Right lobe of liver (tissue), 6 donors: ENCODE measurements around the gene SYPL1. TPM values are rescaled to one million over a fixed set of nuclear protein-coding genes. Genes with fewer than 3 reads are reported as not detected.

Source experiments
- ATAC-seq, 4 donors: fragments of 200-7000 bp; cut with Tn5 transposase; one replicate each; pipeline ENCODE4 v1.9.1; 2020; ENCODE audit warnings: mild to moderate bottlenecking in 4 of 4, moderate library complexity in 4 of 4
- DNase-seq, 3 donors: peaks; one replicate each; pipeline ENCODE4 v3.0.0-alpha.2; 2020
- H3K27ac ChIP-seq, 3 donors: fragments of 200-600 bp; one replicate each; pipeline ENCODE4 v1.8.0; 2022
- H3K27me3 ChIP-seq, 2 donors: fragments of 200-600 bp; one replicate each; pipeline ENCODE4 v1.8.0; 2022
- H3K36me3 ChIP-seq, 4 donors: fragments of 200-600 bp; sonication (generic) in 1 of 4; one replicate each; pipeline versions ENCODE4 v1.5.1 to v1.8.0; 2017 to 2022; ENCODE audit warnings: control low read depth in 1 of 4
- H3K4me1 ChIP-seq, 4 donors: fragments of 200-600 bp; sonication (generic) in 1 of 4; one replicate each; pipeline versions ENCODE4 v1.5.1 to v1.8.0; 2017 to 2022; ENCODE audit warnings: control low read depth in 1 of 4
- H3K4me3 ChIP-seq, 3 donors: fragments of 200-600 bp; one replicate each; pipeline ENCODE4 v1.8.0; 2022
- H3K9me3 ChIP-seq, 4 donors: fragments of 200-600 bp; sonication (generic) in 1 of 4; one replicate each; pipeline versions ENCODE4 v1.5.1 to v1.8.0; 2017 to 2022; ENCODE audit warnings: control low read depth in 1 of 4
- POLR2A ChIP-seq: fragments of 450-650 bp; IDR thresholded peaks from one replicate; pipeline ENCODE4 v1.6.1; 2017; ENCODE audit warnings: antibody characterized with exemption, mild to moderate bottlenecking
- WGBS: methylation state at CpG from one replicate; pipeline ENCODE4 v1.1.6; 2018; ENCODE audit warnings: low coverage, low lambda C conversion rate; ENCODE audit not compliant: insufficient coverage; ENCODE audit errors: missing lambda C conversion rate; 5-methylcytosine and 5-hydroxymethylcytosine counted together
- intact Hi-C, 2 donors: fragments of 100-400 bp; cut with DNase I; formaldehyde crosslinking; loops; one replicate each; pipeline versions ENCODE4 v1.11.2 to v1.14.1; 2022
- total RNA-seq, 6 experiments: library from RNA; depleted of rRNA in 2 of 6; stranded (reverse); fragments of >200 nt in 2 of 6; fragmentation: NEBNext Ultra II Directional in 3 of 6; extraction: Animal tissue kit (Norgen Biotek cat#: 25700) in 3 of 6; gene quantifications; one replicate each; pipeline versions ENCODE4 v1.1.0 to v1.2.4, GENCODE V29; 2016 to 2023
- TF ChIP-seq, protein P1 (sequence below), 4 donors: fragments of 200-600 bp in 3 of 4; fragments of 450-650 bp in 1 of 4; IDR thresholded peaks; one replicate each; pipeline versions ENCODE4 v1.5.1 to v1.8.0; 2016 to 2022; ENCODE audit warnings: antibody characterized with exemption in 4 of 4, mild to moderate bottlenecking in 2 of 4
- donor health status: DM: no; HTN: yes; CAD: no.
- donor health status: DM: no; HTN: no; CAD: no.
- donor health status: DM: no; HTN: no; CAD: no.
- donor health status: DM: no; HTN: yes; CAD: no.
- donor health status: DM: no; HTN: yes; CAD: no.

The SYPL1 gene
- total RNA-seq, 6 experiments from 2014 or later: 29.5 to 43.0 (median 37.1) TPM

DNA sequence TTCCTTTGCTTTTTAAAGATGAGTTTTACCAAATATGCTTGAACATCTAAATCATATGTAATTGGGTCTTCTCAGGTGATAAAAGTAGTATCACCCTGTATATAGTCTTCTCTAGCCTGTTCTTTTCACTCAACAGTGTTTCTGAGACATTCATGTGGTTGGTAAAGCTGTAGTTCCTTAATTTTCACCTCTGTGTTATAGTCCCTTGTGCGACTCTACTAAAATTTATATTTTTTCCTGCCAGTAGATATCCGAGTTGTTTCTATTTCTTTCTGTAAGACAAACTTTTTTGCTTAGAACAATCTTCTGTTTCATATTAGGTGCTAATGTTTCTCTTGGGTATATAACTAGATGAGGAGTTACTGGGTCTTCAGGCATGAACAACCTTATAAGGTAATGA, 35.6 kb downstream of the SYPL1 start:
- H3K9me3 ChIP-seq: no peaks in the 10 kb centered on the region
- no peaks in the 10 kb centered on the region for H3K36me3 ChIP-seq
- intact Hi-C loops: no loop called here
- DNase-seq: no peak
- H3K27me3 ChIP-seq: no peaks in the 10 kb centered on the region
- peaks cover 0 to 5% (median 0%) of the 10 kb centered on the region in 4 donors for H3K4me1 ChIP-seq
- WGBS: 77% methylated on average over 2 of the region's 2 CpGs
- H3K27ac ChIP-seq: no peak overlapping the region
- no peak for ATAC-seq
- TF ChIP-seq POLR2A: no peak
- TF ChIP-seq, protein P1, sequence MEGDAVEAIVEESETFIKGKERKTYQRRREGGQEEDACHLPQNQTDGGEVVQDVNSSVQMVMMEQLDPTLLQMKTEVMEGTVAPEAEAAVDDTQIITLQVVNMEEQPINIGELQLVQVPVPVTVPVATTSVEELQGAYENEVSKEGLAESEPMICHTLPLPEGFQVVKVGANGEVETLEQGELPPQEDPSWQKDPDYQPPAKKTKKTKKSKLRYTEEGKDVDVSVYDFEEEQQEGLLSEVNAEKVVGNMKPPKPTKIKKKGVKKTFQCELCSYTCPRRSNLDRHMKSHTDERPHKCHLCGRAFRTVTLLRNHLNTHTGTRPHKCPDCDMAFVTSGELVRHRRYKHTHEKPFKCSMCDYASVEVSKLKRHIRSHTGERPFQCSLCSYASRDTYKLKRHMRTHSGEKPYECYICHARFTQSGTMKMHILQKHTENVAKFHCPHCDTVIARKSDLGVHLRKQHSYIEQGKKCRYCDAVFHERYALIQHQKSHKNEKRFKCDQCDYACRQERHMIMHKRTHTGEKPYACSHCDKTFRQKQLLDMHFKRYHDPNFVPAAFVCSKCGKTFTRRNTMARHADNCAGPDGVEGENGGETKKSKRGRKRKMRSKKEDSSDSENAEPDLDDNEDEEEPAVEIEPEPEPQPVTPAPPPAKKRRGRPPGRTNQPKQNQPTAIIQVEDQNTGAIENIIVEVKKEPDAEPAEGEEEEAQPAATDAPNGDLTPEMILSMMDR (IDR thresholded peaks at IDR 0.05): no peak
- H3K4me3 ChIP-seq: no peak overlapping the region

DNA sequence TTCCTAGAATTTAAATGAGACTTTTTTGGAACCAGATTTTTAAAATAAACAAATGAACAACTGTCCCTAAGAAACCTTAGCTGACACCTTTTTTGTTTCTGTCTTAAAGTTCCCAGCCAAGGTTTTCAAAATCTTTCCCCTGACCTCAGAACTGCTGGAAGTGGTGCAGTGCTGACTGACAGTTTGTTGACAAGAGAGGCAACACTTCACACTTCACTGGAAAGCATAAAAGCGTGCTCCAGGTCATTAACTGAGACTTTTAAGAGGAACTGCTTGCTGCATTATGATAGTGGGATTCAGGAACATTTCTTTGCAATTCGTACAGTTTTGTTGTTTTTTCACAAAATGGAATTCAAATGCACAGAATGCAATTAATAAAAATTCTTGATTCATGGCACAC, 36.2 kb downstream of the SYPL1 start:
- TF ChIP-seq POLR2A: no peak
- TF ChIP-seq, protein P1 (IDR thresholded peaks at IDR 0.05): no peak
- intact Hi-C loops: no loop called here
- ATAC-seq (no peak), DNase-seq (no peak)
- 62% methylated on average over 2 of the region's 2 CpGs for WGBS
- H3K27ac ChIP-seq: no peak overlapping the region
- H3K36me3 ChIP-seq: no peaks in the 10 kb centered on the region
- no peaks in the 10 kb centered on the region for H3K9me3 ChIP-seq
- H3K4me1 ChIP-seq: peaks cover 0 to 6% (median 0%) of the 10 kb centered on the region in 4 donors
- H3K4me3 ChIP-seq: no peak overlapping the region
- H3K27me3 ChIP-seq: no peaks in the 10 kb centered on the region

DNA sequence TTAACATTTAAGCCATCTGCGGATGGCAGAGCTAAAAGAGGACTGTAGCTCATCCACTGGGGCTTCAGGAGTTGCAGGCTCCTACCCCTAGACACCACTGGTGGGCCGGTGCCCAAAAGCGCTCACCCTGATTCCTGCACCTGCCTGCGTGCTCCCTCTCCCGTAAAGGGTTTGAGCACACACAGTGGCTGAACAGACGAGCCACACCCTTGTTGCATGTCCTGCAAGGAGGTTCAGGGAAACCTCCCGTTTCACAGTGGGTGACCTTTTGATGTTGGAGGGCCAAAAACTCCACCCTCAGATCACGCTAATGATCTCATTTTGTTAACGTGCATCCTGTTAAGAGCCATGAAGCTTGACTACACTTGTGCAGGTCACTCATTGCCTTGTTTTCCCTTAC, 37.9 kb downstream of the SYPL1 start:
- 86% methylated on average over 2 of the region's 9 CpGs for WGBS
- TF ChIP-seq, protein P1 (IDR thresholded peaks at IDR 0.05): no peak
- no peak for TF ChIP-seq POLR2A

GRCh38 chr7:106073701-106074100, 38.4 kb downstream of the SYPL1 start:
- 100% methylated on average over 3 of the region's 3 CpGs for WGBS
- no peaks in the 10 kb centered on the region for H3K27me3 ChIP-seq
- no peaks in the 10 kb centered on the region for H3K36me3 ChIP-seq
- DNase-seq (no peak), ATAC-seq (no peak)
- H3K27ac ChIP-seq: no peak overlapping the region
- no peaks in the 10 kb centered on the region for H3K9me3 ChIP-seq
- H3K4me3 ChIP-seq: no peak overlapping the region
- TF ChIP-seq, protein P1 (IDR thresholded peaks at IDR 0.05): no peak
- TF ChIP-seq POLR2A: no peak
- intact Hi-C loops: no loop called here
- peaks cover 0 to 12% (median 3%) of the 10 kb centered on the region in 4 donors for H3K4me1 ChIP-seq

More for the DNA sequence above, 37.9 kb downstream of the SYPL1 start:
- H3K4me3 ChIP-seq: no peak overlapping the region
- no peak for ATAC-seq
- no peaks in the 10 kb centered on the region for H3K9me3 ChIP-seq
- H3K4me1 ChIP-seq: peaks cover 0 to 12% (median 3%) of the 10 kb centered on the region in 4 donors
- no peaks in the 10 kb centered on the region for H3K36me3 ChIP-seq
- intact Hi-C loops: no loop called here
- H3K27ac ChIP-seq: no peak overlapping the region
- DNase-seq: no peak
- no peaks in the 10 kb centered on the region for H3K27me3 ChIP-seq

DNA sequence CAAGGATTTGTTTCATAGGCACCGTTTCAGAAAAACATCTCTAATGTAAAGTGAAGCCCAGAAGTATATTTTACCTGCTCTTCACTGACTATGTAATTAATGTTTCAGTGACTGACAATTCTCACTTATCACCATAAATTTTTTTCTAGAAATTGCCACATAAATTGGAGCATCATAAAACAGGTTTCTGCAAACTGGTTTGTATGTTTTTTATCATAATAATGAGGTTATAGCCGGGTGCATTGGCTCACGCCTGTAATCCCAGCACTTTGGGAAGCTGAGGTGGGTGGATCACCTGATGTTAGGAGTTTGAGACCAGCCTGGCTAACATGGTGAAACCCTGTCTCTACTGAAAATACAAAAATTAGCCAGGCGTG, 39.4 kb downstream of the SYPL1 start:
- no peak overlapping the region for H3K27ac ChIP-seq
- intact Hi-C loops: no loop called here
- no peaks in the 10 kb centered on the region for H3K27me3 ChIP-seq
- no peak for TF ChIP-seq POLR2A
- TF ChIP-seq, protein P1 (IDR thresholded peaks at IDR 0.05): no peak
- H3K9me3 ChIP-seq: no peaks in the 10 kb centered on the region
- 71% methylated on average over 2 of the region's 4 CpGs for WGBS
- no peaks in the 10 kb centered on the region for H3K36me3 ChIP-seq
- no peak for DNase-seq
- no peak for ATAC-seq
- H3K4me1 ChIP-seq: peaks cover 0 to 12% (median 3%) of the 10 kb centered on the region in 4 donors
- no peak overlapping the region for H3K4me3 ChIP-seq
